ENCODE results near the gene PSME3IP1.
A peak's percentile ranks its signal among the peaks of the same experiment; 100 is the strongest.
"Not testable (repeated sequence)": the region's sequence is repeated elsewhere in the genome, so short reads cannot be mapped to it uniquely, and the experiment has no call there.

The PSME3IP1 gene

GRCh38 chr16:57185945-57186871 is at the start of gene PSME3IP1, which contains the start of gene RSPRY1:
PSME3IP1 (minus strand) TSS chr16:57186039; CDS start chr16:57173854, 12,185 bp downstream.
RSPRY1 (plus strand) TSS chr16:57186329; CDS start chr16:57204659, 18,330 bp downstream.
- peak; percentile 99 to 100 for DNase-seq

DNA sequence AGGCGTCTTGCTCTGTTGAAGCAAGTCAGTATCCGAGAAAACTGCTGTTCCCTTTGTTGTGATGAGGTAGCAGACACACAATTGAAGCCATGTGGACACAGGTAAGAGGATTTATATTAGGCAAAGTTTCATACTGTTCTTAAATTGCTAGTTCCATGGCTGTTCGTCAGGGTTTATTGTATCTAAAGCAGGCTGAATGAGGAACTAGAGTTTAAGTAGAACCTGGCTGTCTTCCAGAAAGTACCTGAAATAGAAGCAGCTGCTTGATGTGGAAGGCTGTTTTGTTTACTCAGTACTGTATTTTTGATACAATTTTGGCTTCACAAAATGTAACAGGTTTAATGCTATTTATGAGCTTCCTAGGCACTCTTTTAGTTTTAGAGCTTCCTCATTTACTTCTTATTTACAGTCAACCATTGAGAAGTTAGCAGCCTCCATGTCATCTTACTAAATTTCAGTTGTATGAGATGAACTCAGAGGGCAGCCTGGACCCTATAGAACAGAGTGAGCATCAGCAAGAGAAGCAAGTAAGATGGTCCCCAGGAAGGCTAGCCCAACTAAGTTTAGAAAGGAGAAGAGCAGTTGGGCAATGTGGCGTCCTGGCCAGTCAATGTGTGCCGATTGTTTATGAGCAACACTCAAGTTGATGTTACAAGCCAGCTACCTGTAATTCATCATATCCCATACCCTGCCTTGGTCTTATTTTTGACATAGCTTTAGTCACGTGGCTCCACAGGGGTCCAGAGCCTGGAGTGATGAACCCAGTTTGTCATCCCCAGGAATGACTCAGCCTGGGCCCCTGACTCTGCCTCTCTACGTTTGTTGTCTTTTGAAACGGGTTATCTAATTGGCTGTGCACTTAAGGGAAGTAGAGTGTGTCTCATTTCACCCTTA is 49.5 kb upstream of the PSME3IP1 start:
- DNase-seq = no peak

- DNase-seq = no peak
Measured at GRCh38 chr16:57234707-57235092, 48.9 kb upstream of the PSME3IP1 start.

- DNase-seq = no peak
Measured at GRCh38 chr16:57233944-57234706, 48.3 kb upstream of the PSME3IP1 start.

DNA sequence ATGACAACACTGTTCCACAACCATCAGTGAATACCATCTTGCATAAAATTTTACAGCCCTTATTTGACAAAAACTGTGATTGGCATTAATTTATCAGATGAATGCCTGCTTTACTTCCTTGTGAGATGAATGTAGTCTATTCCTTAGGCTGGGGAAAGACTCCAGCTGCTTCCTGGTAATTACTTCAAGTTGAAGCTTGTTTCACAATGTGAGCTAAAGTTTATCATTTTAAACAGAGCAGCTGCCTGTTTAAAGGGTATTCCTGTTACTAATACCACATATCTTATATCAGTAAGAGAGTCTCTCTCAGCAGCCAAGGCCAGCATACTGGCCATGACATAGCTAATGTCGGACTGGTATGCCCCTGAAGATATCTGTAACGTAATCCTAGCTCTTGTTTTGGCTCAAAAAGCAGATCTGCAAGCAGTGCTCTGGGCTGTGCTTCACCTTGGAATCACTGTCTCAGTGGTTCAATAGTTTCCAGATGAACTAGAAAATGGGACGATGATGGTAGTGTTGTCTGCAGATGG is 46.0 kb upstream of the PSME3IP1 start:
- no peak for DNase-seq

DNA sequence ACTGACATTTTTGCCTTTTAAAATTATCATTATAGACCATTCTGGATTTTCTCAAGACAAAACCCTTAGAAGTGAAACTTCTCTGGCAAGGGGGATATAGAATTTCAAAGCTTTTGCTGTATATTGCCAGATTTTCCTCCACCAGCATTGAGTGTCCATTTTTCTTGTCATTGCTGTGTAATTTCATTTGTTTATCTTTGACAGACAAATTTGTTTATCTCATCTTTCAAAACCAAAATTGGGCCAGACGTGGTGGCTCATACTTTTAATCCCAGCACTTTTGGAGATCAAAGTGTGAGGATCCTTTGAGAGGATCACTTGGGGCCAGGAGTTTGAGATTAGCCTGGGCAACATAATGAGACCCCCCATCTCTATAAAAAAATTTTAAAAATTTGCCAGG is 43.2 kb upstream of the PSME3IP1 start:
- no peak for DNase-seq

DNA sequence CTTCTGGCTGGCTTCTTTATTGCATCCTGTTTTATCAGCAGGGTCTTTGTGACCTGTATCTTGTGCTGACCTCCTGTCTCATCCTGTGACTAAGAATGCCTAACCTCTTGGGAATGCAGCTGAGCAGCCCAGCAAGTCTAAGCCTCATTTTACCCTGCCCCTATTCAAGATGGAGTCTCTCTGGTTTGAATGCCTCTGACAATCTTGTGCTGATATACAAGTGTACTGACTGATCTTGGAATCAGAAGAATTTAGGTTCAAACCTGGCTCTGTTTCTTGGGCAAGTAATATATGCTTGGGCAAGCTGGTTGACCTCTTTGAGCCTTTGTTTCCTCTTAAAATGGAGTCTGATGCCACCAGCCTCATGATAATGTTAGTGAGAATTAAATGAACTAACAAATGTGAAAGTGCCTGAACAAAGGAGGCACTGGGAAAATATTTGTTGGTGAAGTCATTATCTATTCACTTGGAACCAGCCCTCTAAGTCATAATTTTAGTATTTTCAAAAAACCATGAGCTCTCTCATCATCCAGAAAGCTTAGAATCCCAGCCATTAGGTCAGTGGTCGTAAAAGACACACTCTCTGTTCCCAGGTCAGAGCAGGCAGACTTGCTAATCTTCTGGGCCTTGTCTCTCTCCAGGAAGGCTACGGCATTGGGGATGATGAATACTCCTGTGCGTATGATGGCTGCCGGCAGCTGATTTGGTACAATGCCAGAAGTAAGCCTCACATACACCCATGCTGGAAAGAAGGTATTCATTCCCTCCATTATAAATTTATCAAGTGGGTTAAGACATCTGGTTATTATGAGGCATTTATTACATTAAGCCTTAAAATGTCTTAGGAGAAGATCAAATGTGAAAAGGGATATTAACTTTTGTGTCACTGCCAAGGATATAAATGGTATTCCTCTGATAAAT is 41.1 kb upstream of the PSME3IP1 start:
- DNase-seq = peak in 1 of 2 experiments; percentile 21

DNA sequence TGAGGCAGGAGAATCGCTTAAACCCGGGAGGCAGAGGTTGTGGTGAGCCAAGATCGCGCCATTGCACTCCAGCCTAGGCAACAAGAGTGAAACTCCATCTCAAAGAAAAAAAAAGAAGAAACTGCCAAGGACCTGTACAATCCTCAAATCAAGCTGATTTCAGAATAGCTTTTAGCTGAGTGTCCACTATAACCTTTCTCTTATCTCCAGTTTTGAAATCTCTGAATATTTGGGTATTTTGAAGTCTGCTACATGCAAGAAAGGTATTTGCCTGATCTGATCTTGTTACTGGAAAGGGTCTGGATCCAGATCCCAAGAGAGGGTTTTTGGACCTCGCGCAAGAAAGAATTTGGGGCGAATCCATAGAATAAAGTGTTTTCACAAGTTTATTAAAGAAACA is 40.1 kb upstream of the PSME3IP1 start:
- no peak for DNase-seq

DNA sequence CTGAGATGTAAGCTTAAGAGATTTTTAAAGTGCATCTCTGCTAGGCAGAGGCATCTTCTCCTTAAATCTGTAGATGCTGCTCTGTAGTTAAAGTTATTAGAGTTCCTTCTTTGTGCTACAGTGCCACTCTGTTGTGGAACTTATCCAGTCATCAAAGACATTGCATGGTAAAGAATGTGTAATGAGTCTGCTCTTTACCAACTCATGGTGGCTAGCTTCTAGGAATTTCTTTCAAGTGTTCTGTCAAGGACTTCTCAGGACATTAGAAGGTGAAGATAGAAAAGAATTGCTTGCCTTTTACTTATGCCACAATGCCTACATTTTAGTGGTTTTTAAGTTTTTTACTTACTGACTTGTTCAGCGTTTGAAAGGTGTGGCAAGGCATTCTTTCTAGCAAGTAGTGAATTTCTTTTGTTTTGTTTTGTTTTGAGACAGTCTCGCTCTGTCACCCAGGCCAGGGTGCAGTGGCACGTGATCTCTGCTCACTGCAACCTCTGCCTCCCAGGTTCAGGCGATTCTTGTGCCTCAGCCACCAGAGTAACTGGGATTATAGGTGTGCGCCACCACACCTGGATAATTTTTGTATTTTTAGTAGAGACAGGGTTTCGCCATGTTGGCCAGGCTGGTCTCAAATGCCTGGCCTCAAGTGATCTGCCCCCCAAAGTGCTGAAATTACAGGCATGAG is 39.0 kb upstream of the PSME3IP1 start:
- no peak for DNase-seq

DNA sequence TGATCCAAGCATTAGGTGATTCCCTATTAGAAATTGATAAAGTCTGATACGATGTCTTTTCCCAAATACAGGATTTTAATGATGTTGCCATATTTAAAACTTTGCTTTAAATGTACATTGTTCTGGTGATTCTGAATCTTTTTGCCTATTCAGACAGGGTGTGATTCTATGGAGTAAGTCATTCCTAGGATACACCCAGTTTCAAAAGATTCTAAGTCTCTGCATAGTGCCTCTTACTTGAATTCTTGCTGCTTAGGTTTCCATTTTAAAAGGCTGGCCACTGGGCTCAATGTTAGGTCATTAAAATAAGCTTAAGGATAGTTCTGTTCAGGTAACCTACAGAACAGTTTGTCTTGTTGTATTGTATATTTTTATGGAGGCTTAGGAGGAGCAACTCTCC is 37.2 kb upstream of the PSME3IP1 start:
- DNase-seq = no peak

DNA sequence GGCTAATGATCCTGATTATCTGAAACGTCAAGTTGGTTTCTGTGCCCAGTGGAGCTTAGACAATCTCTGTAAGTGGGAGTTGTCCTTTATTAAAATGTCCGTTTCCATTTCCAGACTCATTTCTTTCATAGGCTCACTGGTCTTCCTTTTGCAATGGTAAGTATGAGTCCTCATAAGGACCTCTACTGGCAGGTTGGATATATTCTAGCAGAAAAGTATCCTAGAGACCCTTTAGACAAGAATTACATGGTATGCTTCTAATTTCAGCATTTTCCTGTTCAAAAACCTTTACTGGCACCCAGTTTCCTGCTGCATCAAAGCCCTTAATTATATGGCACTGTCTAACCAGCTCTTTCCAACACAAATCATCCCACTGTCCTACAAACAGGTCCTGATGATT is 31.1 kb upstream of the PSME3IP1 start:
- no peak for DNase-seq

DNA sequence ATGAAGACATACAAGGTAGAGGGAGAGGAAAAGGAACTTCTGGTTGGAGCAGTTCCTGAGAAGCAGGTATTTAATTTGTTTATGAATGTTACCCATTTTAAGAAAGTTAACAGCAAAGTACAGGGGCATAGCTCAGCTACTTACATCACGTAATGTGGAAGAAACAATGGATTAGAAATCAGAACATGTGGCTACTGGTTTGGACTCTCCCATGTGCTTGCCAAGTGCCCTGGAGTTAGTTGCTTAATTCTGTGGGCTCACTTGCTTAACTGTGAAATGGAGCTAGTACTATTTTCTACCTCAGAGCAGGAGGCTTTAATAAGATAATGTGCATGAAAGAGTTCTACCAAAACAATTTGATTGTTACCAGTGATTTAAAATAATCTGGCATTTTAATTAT is 27.6 kb upstream of the PSME3IP1 start:
- no peak for DNase-seq

- no peak for DNase-seq
Measured at GRCh38 chr16:57209780-57210179, 23.9 kb upstream of the PSME3IP1 start.

DNA sequence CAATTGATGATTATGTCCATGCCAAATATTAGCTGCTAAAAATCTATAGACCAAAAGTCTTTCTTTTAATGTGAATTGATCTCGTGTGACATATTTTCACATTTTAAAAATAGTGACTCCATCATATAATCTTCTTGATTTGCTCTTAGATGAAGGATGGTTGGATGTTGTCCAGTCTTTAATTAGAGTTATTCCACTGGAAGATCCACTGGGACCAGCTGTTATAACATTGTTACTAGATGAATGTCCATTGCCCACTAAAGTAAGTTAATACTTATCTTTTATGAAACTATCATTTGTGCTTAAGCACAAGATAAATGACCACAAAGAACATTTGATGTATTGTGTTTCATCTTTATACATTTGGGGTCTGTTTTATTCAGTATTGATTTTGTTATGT is 23.1 kb upstream of the PSME3IP1 start:
- no peak for DNase-seq

- DNase-seq = no peak
Measured at GRCh38 chr16:57204675-57205074, 18.8 kb upstream of the PSME3IP1 start.

- DNase-seq = no peak
Measured at GRCh38 chr16:57203451-57203850, 17.6 kb upstream of the PSME3IP1 start.

DNA sequence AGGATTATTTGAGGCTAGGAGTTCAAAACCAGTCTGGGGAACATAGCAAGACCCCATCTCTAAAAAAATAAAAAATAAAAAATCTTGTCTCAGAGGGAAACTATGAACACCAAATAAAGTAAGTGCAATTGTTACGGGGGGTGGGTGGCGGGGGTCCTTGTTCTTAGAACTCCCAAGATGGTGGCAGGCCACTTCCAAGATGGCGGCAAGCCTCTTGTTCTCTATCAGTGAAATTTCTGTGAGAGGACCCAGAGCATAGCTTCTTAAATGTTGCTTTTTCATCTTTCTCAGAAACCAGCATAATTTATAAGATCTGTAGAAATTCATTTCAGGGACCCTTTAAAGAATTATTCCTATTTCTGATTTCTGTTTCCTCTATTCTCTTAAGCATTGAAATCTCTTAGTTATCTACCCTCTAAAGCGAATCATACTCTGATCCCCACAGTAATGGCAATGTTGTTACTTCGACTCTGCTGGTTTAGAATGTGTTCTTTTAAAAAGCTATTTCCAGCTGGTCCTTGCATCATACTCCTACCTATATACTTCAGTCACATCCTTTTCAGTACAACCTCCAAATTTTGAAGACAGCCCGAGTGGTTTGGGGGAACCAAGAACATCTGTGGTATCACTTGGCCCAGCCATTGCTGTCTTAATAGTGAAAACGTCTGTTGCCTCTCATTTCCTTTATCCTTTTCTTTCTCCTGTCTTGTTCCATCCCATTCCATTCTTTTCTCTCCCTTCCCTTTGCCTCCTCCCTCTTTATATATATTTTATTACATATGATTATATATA is 16.5 kb upstream of the PSME3IP1 start:
- no peak for DNase-seq

GRCh38 chr16:57200926-57201325 is 15.1 kb upstream of the PSME3IP1 start:
- not testable (repeated sequence) for DNase-seq

GRCh38 chr16:57200321-57200720 is 14.5 kb upstream of the PSME3IP1 start:
- not testable (repeated sequence) for DNase-seq

GRCh38 chr16:57196753-57197152 is 10.9 kb upstream of the PSME3IP1 start:
- no peak for DNase-seq

All from NCI-H524 (cell line).